ENCODE results near the gene CCDC88C.

The CCDC88C gene

DNA sequence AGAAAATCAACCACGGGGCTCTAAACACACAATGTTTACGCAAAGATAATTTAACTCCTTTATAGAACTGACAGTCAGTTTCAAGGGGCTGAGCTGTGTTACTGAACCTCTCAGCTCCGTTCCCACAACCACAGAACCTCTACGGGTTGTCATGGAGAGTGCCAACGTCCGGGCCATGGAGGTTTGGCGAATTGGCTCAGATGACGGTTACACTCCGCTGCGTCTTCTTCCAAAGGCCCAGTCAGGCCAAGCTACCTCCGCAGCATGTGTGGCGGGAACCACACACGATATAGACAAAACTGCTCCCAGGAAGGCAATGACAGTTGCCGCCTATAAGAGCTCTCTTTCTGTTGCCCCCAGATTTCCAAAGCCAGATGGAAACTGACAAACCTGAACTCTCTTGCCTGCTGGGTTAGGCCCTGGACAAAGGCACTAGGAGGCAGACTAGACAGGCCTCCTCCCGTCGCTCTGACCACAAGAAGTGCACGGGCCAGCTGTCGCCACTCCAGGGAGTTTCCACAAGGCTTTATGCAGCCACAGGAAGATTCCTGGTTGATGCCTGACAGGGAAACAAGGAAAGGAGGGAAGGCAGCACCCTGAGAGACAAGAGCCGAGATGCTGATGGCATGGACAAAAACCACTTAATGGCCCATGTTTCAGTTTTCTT, 30.3 kb downstream of the CCDC88C start:
- H3K9ac ChIP-seq: no peak overlapping the region
- H2AFZ ChIP-seq (ENCODE audit: low read depth): no peak overlapping the region
- H3K36me3 ChIP-seq (ENCODE audit: insufficient read depth): no peaks in the 10 kb centered on the region
- H3K4me2 ChIP-seq: no peak overlapping the region
- H4K20me1 ChIP-seq (ENCODE audit: insufficient read depth): no peaks in the 10 kb centered on the region
- H3K27me3 ChIP-seq (ENCODE audit: insufficient read depth, low read depth): no peaks in the 10 kb centered on the region
- no peak for TF ChIP-seq CTCF (conservative IDR thresholded peaks at IDR 0.05; ENCODE audit: low read depth, low read length)
- no peak overlapping the region for H3K27ac ChIP-seq
- peaks cover 13% of the 10 kb centered on the region for H3K4me1 ChIP-seq (ENCODE audit: low read depth, poor library complexity, severe bottlenecking)
- no peak overlapping the region for H3K4me3 ChIP-seq (IDR thresholded peaks at IDR 0.05; ENCODE audit: insufficient read depth, low read depth, low read length)
- H3K79me2 ChIP-seq (ENCODE audit: insufficient read depth, low read depth): peaks cover 85% of the 10 kb centered on the region

DNA sequence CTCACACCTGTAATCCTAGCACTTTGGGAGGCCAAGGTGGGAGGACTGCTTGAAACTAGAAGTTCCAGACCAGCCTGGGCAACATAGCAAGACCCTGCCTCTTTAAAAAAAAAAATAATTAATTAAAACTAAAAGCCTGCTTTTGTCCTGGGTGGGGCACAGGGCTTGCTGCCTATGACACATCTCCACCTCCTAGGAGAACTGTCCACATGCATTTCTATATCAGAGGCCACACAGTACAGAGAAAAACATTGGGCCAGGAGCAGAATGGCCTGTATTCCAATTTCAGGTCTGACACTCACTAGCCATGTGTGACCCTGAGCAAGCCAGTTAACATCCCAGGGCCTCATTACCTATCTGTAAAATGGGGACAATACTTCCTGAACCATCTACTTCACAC, 31.9 kb downstream of the CCDC88C start:
- Histone ChIP-seq H3K4me1 (ENCODE audit: low read depth, poor library complexity, severe bottlenecking) (peaks cover 22% of the 10 kb centered on the region), H3K4me3 (IDR thresholded peaks at IDR 0.05; ENCODE audit: insufficient read depth, low read depth, low read length) (no peak overlapping the region), H3K4me2 (no peak overlapping the region), H3K79me2 (ENCODE audit: insufficient read depth, low read depth) (peaks cover 87% of the 10 kb centered on the region), H3K27me3 (ENCODE audit: insufficient read depth, low read depth) (no peaks in the 10 kb centered on the region), H4K20me1 (ENCODE audit: insufficient read depth) (no peaks in the 10 kb centered on the region), H3K27ac (no peak overlapping the region), H3K36me3 (ENCODE audit: insufficient read depth) (no peaks in the 10 kb centered on the region), H3K9ac (no peak overlapping the region), H2AFZ (ENCODE audit: low read depth) (no peak overlapping the region)
- no peak for TF ChIP-seq CTCF (conservative IDR thresholded peaks at IDR 0.05; ENCODE audit: low read depth, low read length)

GRCh38 chr14:91385224-91385623, 32.4 kb downstream of the CCDC88C start:
- peaks cover 87% of the 10 kb centered on the region for H3K79me2 ChIP-seq (ENCODE audit: insufficient read depth, low read depth)
- no peak overlapping the region for H2AFZ ChIP-seq (ENCODE audit: low read depth)
- no peak overlapping the region for H3K9ac ChIP-seq
- no peak overlapping the region for H3K4me3 ChIP-seq (IDR thresholded peaks at IDR 0.05; ENCODE audit: insufficient read depth, low read depth, low read length)
- H3K36me3 ChIP-seq (ENCODE audit: insufficient read depth): no peaks in the 10 kb centered on the region
- no peaks in the 10 kb centered on the region for H3K27me3 ChIP-seq (ENCODE audit: insufficient read depth, low read depth)
- no peak for TF ChIP-seq CTCF (conservative IDR thresholded peaks at IDR 0.05; ENCODE audit: low read depth, low read length)
- H3K4me1 ChIP-seq (ENCODE audit: low read depth, poor library complexity, severe bottlenecking): peaks cover 22% of the 10 kb centered on the region
- H4K20me1 ChIP-seq (ENCODE audit: insufficient read depth): no peaks in the 10 kb centered on the region
- H3K4me2 ChIP-seq: no peak overlapping the region
- H3K27ac ChIP-seq: no peak overlapping the region

- Histone ChIP-seq H2AFZ (ENCODE audit: low read depth) (no peak overlapping the region), H3K27me3 (ENCODE audit: insufficient read depth, low read depth) (no peaks in the 10 kb centered on the region), H3K4me1 (ENCODE audit: low read depth, poor library complexity, severe bottlenecking) (peaks cover 18% of the 10 kb centered on the region), H3K4me2 (no peak overlapping the region), H3K27ac (no peak overlapping the region), H3K79me2 (ENCODE audit: insufficient read depth, low read depth) (peaks cover 80% of the 10 kb centered on the region), H3K4me3 (IDR thresholded peaks at IDR 0.05; ENCODE audit: insufficient read depth, low read depth, low read length) (no peak overlapping the region), H4K20me1 (ENCODE audit: insufficient read depth) (no peaks in the 10 kb centered on the region), H3K9ac (no peak overlapping the region), H3K36me3 (ENCODE audit: insufficient read depth) (no peaks in the 10 kb centered on the region)
- no peak for TF ChIP-seq CTCF (conservative IDR thresholded peaks at IDR 0.05; ENCODE audit: low read depth, low read length)
These were observed 34.2 kb downstream of the CCDC88C start for GRCh38 chr14:91383439-91383838.

All from KMS-11 (cell line).